Activated CD4-positive, CD25-positive, alpha-beta regulatory T cell treated with anti-CD3 and anti-CD28 coated beads, Interleukin-2, amount 50 U/mL, for 72 hours (primary cell): Measurements from ENCODE around the gene GTF2F1.
"Not testable (repeated sequence)": the region's sequence is repeated elsewhere in the genome, so short reads cannot be mapped to it uniquely, and the experiment has no call there.

Experiments
- DNase-seq: peaks from one replicate; pipeline ENCODE4 v3.0.0; 2021

GTF2F1 gene

GRCh38 chr19:6354098-6354674 is 38.8 kb downstream of the GTF2F1 start:
- DNase-seq = no peak

GRCh38 chr19:6352381-6353165 is 40.4 kb downstream of the GTF2F1 start:
- DNase-seq = no peak

- no peak for DNase-seq
Observed at GRCh38 chr19:6350688-6351087, 42.3 kb downstream of the GTF2F1 start.

- DNase-seq = not testable (repeated sequence)
Observed at GRCh38 chr19:6349271-6349670, 43.7 kb downstream of the GTF2F1 start.

GRCh38 chr19:6343462-6343861 is 49.5 kb downstream of the GTF2F1 start:
- no peak for DNase-seq

- DNase-seq = no peak
Observed at GRCh38 chr19:6340493-6341201, 52.3 kb downstream of the GTF2F1 start.

GRCh38 chr19:6334490-6335285 is 58.3 kb downstream of the GTF2F1 start:
- DNase-seq = no peak

- no peak for DNase-seq
Observed at GRCh38 chr19:6333439-6333838, 59.5 kb downstream of the GTF2F1 start, which contains the start of gene ACER1. Gene ACER1 (minus strand): TSS chr19:6333612. CDS start chr19:6333551, 61 bp downstream.
